K562 (cell line): Measurements from ENCODE around the gene IFT52.

Source experiments
- CEBPB ChIP-seq: fragments of 450-650 bp; IDR thresholded peaks from 2 replicates; pipeline ENCODE4 v1.6.1; 2016; ENCODE audit warnings: missing genetic modification characterization, missing compliant biosample characterization
- CTCF ChIP-seq, 3 experiments: IDR thresholded peaks in 2 of 3; conservative IDR thresholded peaks in 1 of 3; 2 replicates each; pipeline ENCODE4 v1.5.1; 2011 to 2012; ENCODE audit warnings: low read length in 3 of 3, mild to moderate bottlenecking in 3 of 3, control low read depth in 2 of 3, improper control_type of control experiment in 1 of 3, inconsistent platforms in 1 of 3, low read depth in 1 of 3, mixed read lengths in 1 of 3, moderate library complexity in 1 of 3; ENCODE audit not compliant: insufficient read depth in 2 of 3
- ELF1 ChIP-seq: fragments of 200-800 bp; sonication (Bioruptor generic); IDR thresholded peaks from 2 replicates; pipeline ENCODE4 v1.6.1; 2016; ENCODE audit warnings: missing genetic modification characterization, missing compliant biosample characterization
- EP300 ChIP-seq: IDR thresholded peaks from 2 replicates; pipeline ENCODE4 v1.6.1; 2012; ENCODE audit warnings: low read length, improper control_type of control experiment
- HMG20A ChIP-seq: fragments of 450-650 bp; formaldehyde crosslinking; conservative IDR thresholded peaks from 2 replicates; pipeline ENCODE4 v1.4.0; 2020; ENCODE audit warnings: mild to moderate bottlenecking, mixed read lengths
- HMGXB4 ChIP-seq: sonication (generic); formaldehyde crosslinking; IDR thresholded peaks from 2 replicates; pipeline ENCODE4 v1.8.1; 2023; ENCODE audit warnings: mild to moderate bottlenecking, missing genetic modification reagents
- KDM1A ChIP-seq, 2 experiments: fragments of 450-650 bp; IDR thresholded peaks; 2 replicates each; pipeline ENCODE4 v1.6.1; 2016; ENCODE audit warnings: mild to moderate bottlenecking in 2 of 2
- MAZ ChIP-seq, 2 experiments: fragments of 450-650 bp in 1 of 2; sonication (generic) in 1 of 2; formaldehyde crosslinking; IDR thresholded peaks in 1 of 2; conservative IDR thresholded peaks in 1 of 2; 2 replicates each; pipeline versions ENCODE4 v1.4.0 to v1.5.0; 2020; ENCODE audit warnings: mild to moderate bottlenecking in 1 of 2, missing genetic modification reagents in 1 of 2
- MYC ChIP-seq, 2 experiments: fragments of 250-450 bp in 1 of 2; sonication (Bioruptor Pico) in 1 of 2; IDR thresholded peaks; 2 replicates each; pipeline versions ENCODE4 v1.5.1 to v1.6.1; 2012 to 2021; ENCODE audit warnings: low read depth in 2 of 2, borderline replicate concordance in 1 of 2, improper control_type of control experiment in 1 of 2, low read length in 1 of 2, mild to moderate bottlenecking in 1 of 2, moderate library complexity in 1 of 2
- SMAD2 ChIP-seq: fragments of 150-350 bp; IDR thresholded peaks from 2 replicates; pipeline ENCODE4 v1.6.1; 2014; ENCODE audit warnings: low read depth, mild to moderate bottlenecking, low read length
- SMC3 ChIP-seq: conservative IDR thresholded peaks from 2 replicates; pipeline ENCODE4 v1.6.1; 2011; ENCODE audit warnings: low read depth, low read length, improper control_type of control experiment; ENCODE audit not compliant: insufficient read depth
- TAF7 ChIP-seq: fragments of 450-650 bp; IDR thresholded peaks from 2 replicates; pipeline ENCODE4 v1.6.1; 2016; ENCODE audit warnings: missing genetic modification characterization, missing compliant biosample characterization
- UBTF ChIP-seq, 2 experiments: IDR thresholded peaks; 2 replicates each; pipeline ENCODE4 v1.6.1; 2012; ENCODE audit warnings: improper control_type of control experiment in 2 of 2, low read depth in 2 of 2, low read length in 2 of 2, borderline replicate concordance in 1 of 2
- TF ChIP-seq, protein P1 (sequence below): sonication (generic); formaldehyde crosslinking; IDR thresholded peaks from 2 replicates; pipeline ENCODE4 v1.5.0; 2020; ENCODE audit warnings: missing genetic modification reagents

DNA sequence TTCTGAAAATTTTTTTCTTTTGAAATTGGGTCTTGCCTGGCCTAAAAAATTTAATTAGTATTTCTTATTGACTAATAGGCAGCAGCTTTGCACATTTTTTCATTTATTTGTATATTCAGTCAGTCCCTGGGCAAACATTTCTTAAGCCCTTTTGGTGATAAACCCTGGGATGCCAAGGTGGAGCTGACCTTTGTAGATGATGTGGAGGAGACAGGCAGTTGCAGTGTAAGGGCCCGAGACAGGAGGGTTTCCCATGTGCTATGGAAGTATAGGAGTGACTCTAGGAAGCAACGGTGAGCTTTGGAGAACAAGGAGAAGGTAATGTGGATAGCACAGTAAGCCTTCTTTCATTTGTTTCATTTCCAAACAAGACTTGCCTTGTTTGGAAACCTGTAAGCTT is 79.7 kb downstream of the IFT52 start:
- no peak for TF ChIP-seq SMAD2
- no peak for TF ChIP-seq UBTF (IDR thresholded peaks at IDR 0.05; ENCODE audit: borderline replicate concordance in 1 of 2, low read depth in 2 of 2, low read length in 2 of 2)
- TF ChIP-seq ELF1 (tag) = no peak
- TF ChIP-seq HMGXB4 = no peak
- no peak for TF ChIP-seq MAZ (CRISPR knock-in tag; conservative IDR thresholded peaks at IDR 0.05 in 1 of 2, IDR thresholded peaks at IDR 0.05 in 1 of 2)
- no peak for TF ChIP-seq CTCF (IDR thresholded peaks at IDR 0.05 in 2 of 3, conservative IDR thresholded peaks at IDR 0.05 in 1 of 3; ENCODE audit: insufficient read depth in 2 of 3, low read depth in 1 of 3, low read length in 3 of 3)
- TF ChIP-seq, protein P1, sequence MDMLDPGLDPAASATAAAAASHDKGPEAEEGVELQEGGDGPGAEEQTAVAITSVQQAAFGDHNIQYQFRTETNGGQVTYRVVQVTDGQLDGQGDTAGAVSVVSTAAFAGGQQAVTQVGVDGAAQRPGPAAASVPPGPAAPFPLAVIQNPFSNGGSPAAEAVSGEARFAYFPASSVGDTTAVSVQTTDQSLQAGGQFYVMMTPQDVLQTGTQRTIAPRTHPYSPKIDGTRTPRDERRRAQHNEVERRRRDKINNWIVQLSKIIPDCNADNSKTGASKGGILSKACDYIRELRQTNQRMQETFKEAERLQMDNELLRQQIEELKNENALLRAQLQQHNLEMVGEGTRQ (CRISPR knock-in tag) = no peak
- TF ChIP-seq MYC (IDR thresholded peaks at IDR 0.05; ENCODE audit: low read depth, low read length) = no peak
- no peak for TF ChIP-seq MYC (CRISPR knock-in tag; IDR thresholded peaks at IDR 0.05; ENCODE audit: borderline replicate concordance, low read depth)
- no peak for TF ChIP-seq HMG20A (CRISPR knock-in tag)
- TF ChIP-seq CEBPB (tag) = no peak
- TF ChIP-seq SMC3 = no peak
- no peak for TF ChIP-seq EP300
- no peak for TF ChIP-seq KDM1A (IDR thresholded peaks at IDR 0.05)
- no peak for TF ChIP-seq TAF7 (tag)
